Kidney (tissue), 14 donors: ENCODE measurements around the gene EPHA2. TPM values are rescaled to one million over a fixed set of nuclear protein-coding genes. Genes with fewer than 3 reads are reported as not detected.

Source experiments
- DNase-seq, 5 donors: peaks; one replicate each; pipeline ENCODE4 v3.0.0-alpha.2; 2013 to 2020
- FAIRE-seq: peaks from 2 replicates; lab custom pipeline; 2012; peaks lifted over from hg19 to GRCh38; lab: Jason Lieb, UNC
- H3K27ac ChIP-seq, 2 donors: one replicate each; pipeline ENCODE4 v1.7.0; 2013; ENCODE audit warnings: low read depth in 2 of 2, low read length in 2 of 2, inconsistent platforms in 1 of 2
- H3K27me3 ChIP-seq: one replicate; pipeline ENCODE4 v1.7.1; 2013; ENCODE audit warnings: low read length, inconsistent platforms; ENCODE audit not compliant: control insufficient read depth, insufficient read depth
- H3K36me3 ChIP-seq, 3 donors: one replicate each; pipeline versions ENCODE4 v1.7.0 to v1.7.1; 2013; ENCODE audit warnings: low read length in 3 of 3, control low read depth in 1 of 3, inconsistent platforms in 1 of 3; ENCODE audit not compliant: insufficient read depth in 3 of 3, control insufficient read depth in 2 of 3
- H3K4me1 ChIP-seq, 3 donors: one replicate each; pipeline versions ENCODE4 v1.7.0 to v1.7.1; 2013; ENCODE audit warnings: low read length in 3 of 3, inconsistent platforms in 1 of 3, low read depth in 1 of 3; ENCODE audit not compliant: control insufficient read depth in 2 of 3, insufficient read depth in 2 of 3
- H3K4me3 ChIP-seq, 3 donors: one replicate each; pipeline versions ENCODE4 v1.7.0 to v1.8.1; 2013; ENCODE audit warnings: low read length in 3 of 3, control low read depth in 1 of 3, inconsistent platforms in 1 of 3
- H3K9ac ChIP-seq, 3 donors: one replicate each; pipeline versions ENCODE4 v1.7.0 to v1.7.1; 2013; ENCODE audit warnings: low read length in 3 of 3, control low read depth in 1 of 3, inconsistent platforms in 1 of 3
- H3K9me3 ChIP-seq, 3 donors: one replicate each; pipeline versions ENCODE4 v1.7.0 to v1.7.1; 2013; ENCODE audit warnings: low read length in 3 of 3, control low read depth in 1 of 3, inconsistent platforms in 1 of 3; ENCODE audit not compliant: control insufficient read depth in 2 of 3, insufficient read depth in 1 of 3
- intact Hi-C: fragments of 100-400 bp; cut with DNase I; formaldehyde crosslinking; loops from one replicate; pipeline ENCODE4 v1.11.1; 2022
- polyA plus RNA-seq: library from polyadenylated mRNA; stranded (reverse); fragments of 350-450 nt; fragmentation: Illumina TruSeq; extraction: RNeasy Lipid Tissue Mini Kit (QIAGEN cat#74804); gene quantifications from one replicate; pipeline ENCODE4 v1.2.3, GENCODE V29; 2014; ENCODE audit warnings: low read depth, low replicate concordance; ENCODE audit not compliant: insufficient read depth
- total RNA-seq: library from RNA; stranded (reverse); fragmentation: NEBNext Ultra II Directional; extraction: Animal tissue kit (Norgen Biotek cat#: 25700); gene quantifications from one replicate; pipeline ENCODE4 v1.2.1, GENCODE V29; 2021
- TF ChIP-seq, protein P1 (sequence below): IDR thresholded peaks from 3 replicates; pipeline ENCODE4 v1.5.1; 2012; ENCODE audit warnings: mild to moderate bottlenecking, moderate library complexity, borderline replicate concordance; ENCODE audit not compliant: insufficient read depth; ENCODE audit errors: extremely low read depth
- donor health status: control.
- donor health status: control.
- donor health status: control.
- donor health status: control.
- donor health status: control.
- donor health status: DM: yes; HTN: yes; CAD: no.
- donor health status: Normal renal cell carcinoma (clear cell type).

EPHA2 gene
- total and polyA plus RNA-seq, 2 donors from 2014 or later: 5.5 to 34.2 TPM

DNA sequence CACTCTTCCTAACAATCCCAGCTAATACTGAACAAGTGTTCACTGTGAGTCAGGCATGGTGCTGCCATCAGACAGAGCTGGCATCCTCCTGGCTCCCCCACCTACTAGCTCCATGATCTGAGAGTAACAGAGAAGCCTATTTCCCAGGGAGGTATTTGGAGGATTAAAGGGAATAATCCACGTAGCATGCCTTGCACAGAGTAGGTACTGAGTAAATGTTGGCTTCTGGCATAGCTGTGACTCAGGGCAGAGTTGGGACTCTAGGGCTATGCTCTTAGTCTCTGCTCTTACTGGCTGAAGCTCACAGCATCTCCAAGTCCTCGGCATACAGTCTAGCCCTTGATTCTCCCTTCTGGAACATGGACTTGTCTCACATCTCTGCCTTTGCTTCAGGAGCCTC lies 48.3 kb upstream of the EPHA2 start:
- Histone ChIP-seq H3K27me3 (no peaks in the 10 kb centered on the region), H3K4me1 (peaks cover 0 to 7% (median 0%) of the 10 kb centered on the region in 3 donors), H3K9me3 (no peaks in the 10 kb centered on the region), H3K27ac (no peak overlapping the region), H3K4me3 (no peak overlapping the region), H3K36me3 (no peaks in the 10 kb centered on the region), H3K9ac (no peak overlapping the region)
- TF ChIP-seq, protein P1, sequence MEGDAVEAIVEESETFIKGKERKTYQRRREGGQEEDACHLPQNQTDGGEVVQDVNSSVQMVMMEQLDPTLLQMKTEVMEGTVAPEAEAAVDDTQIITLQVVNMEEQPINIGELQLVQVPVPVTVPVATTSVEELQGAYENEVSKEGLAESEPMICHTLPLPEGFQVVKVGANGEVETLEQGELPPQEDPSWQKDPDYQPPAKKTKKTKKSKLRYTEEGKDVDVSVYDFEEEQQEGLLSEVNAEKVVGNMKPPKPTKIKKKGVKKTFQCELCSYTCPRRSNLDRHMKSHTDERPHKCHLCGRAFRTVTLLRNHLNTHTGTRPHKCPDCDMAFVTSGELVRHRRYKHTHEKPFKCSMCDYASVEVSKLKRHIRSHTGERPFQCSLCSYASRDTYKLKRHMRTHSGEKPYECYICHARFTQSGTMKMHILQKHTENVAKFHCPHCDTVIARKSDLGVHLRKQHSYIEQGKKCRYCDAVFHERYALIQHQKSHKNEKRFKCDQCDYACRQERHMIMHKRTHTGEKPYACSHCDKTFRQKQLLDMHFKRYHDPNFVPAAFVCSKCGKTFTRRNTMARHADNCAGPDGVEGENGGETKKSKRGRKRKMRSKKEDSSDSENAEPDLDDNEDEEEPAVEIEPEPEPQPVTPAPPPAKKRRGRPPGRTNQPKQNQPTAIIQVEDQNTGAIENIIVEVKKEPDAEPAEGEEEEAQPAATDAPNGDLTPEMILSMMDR: no peak
- FAIRE-seq: no peak
- DNase-seq: no peak
- intact Hi-C loops: no loop called here

DNA sequence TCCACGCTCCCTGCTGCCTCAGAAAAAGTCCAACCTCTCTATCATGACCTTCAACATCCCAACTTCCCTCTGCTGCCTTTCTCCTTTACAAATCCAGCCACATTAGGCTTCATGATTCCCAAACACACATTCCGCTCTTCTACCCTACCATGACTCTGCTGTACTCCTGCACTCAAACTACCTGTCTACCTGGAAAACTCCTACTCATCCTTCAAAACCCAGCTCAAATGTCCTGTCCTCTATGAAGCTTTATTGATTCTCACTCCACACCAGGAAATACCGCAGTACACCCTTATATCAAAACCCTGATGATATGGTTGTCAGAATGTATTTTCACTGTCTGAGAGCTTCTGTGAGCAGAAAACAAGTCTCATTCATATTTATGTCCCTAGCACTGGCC lies 47.7 kb upstream of the EPHA2 start:
- Histone ChIP-seq H3K4me1 (peaks cover 0 to 7% (median 0%) of the 10 kb centered on the region in 3 donors), H3K9me3 (no peaks in the 10 kb centered on the region), H3K4me3 (no peak overlapping the region), H3K27me3 (no peaks in the 10 kb centered on the region), H3K36me3 (no peaks in the 10 kb centered on the region), H3K9ac (no peak overlapping the region), H3K27ac (no peak overlapping the region)
- DNase-seq (no peak), FAIRE-seq (no peak)
- TF ChIP-seq, protein P1: no peak
- intact Hi-C loops: no loop called here

DNA sequence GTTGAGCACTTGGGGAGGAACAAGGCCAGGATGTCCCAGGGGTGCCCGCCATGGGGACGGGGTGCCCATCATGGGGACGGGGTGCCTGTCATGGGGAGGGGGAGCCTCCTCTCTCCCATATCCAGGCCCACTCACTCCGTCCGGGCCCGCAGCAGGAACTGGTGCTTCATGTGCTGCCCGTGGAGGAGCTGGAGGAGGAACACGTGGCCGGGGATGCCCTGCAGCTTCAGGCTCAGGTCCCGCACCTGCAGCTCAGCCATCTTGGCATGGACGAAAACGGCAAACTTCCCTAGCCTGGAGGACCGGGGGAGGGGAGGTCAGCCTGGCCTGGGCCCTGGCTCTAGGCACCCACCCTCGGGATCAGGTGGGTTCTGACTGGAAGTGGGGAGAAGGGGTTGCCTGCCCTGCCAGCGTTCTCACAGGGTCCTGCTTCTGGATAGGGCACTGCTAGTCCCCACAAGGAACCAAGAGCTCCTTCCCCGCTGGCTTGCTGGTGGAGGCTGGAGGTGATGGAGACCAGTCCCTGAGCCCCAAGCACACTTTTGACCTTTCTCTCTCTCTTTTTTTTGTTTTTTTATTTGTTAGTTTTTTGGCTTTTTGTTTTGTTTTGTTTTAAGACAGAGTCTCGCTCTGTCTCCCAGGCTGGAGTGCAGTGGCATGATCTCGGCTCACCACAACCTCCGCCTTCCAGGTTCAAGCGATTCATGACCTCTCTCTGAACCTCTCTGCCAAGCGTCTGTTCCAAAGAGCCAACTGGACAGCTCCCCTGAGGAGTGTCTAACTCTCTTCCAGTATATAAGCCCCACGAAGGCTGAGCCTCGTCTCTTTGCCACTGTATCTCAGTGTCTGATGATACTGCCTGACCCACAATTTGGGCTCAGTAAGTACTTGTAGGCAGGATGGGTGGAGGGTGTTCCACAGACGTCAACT lies 46.7 kb upstream of the EPHA2 start:
- Histone ChIP-seq H3K9me3 (no peaks in the 10 kb centered on the region), H3K27me3 (no peaks in the 10 kb centered on the region), H3K4me1 (peaks cover 0 to 7% (median 0%) of the 10 kb centered on the region in 3 donors), H3K27ac (no peak overlapping the region), H3K9ac (no peak overlapping the region), H3K36me3 (no peaks in the 10 kb centered on the region), H3K4me3 (no peak overlapping the region)
- DNase-seq: peak in 1 of 5 donors; percentile 72
- TF ChIP-seq, protein P1: no peak
- intact Hi-C loops: no loop called here
- no peak for FAIRE-seq
